WTC11 (cell line): Measurements from ENCODE around the gene PRRC2C. TPM values are rescaled to one million over a fixed set of nuclear protein-coding genes. Genes with fewer than 3 reads are reported as not detected.
"Not testable (repeated sequence)": the region's sequence is repeated elsewhere in the genome, so short reads cannot be mapped to it uniquely, and the experiment has no call there.

ENCODE experiments used
- ATAC-seq: fragments of 200-7000 bp; cut with Tn5 transposase; 2 replicates; pipeline ENCODE4 v1.10.0; 2021; ENCODE audit warnings: mild to moderate bottlenecking, moderate library complexity
- CTCF ChIA-PET: fragments of 300-600 bp; sonication (Branson Sonifier 250); formaldehyde crosslinking; loops from one replicate; lab custom pipeline; 2021; ENCODE audit warnings: antibody characterized with exemption; lab: Charles Lee
- POLR2A ChIA-PET: fragments of 350-600 bp; sonication (Branson Sonifier 250); formaldehyde crosslinking; loops from one replicate; lab custom pipeline; 2021; ENCODE audit warnings: antibody characterized with exemption; lab: Charles Lee
- DNase-seq: peaks from one replicate; pipeline ENCODE4 v3.0.0; 2021; ENCODE audit warnings: low spot score
- H3K27ac Mint-ChIP-seq: 2 replicates; pipeline ENCODE4 v1.8.0; 2021; ENCODE audit warnings: mixed read lengths
- H3K27me3 Mint-ChIP-seq: 2 replicates; pipeline ENCODE4 v1.8.0; 2021; ENCODE audit warnings: low read depth, mild to moderate bottlenecking, moderate library complexity, mixed read lengths
- H3K36me3 Mint-ChIP-seq: 2 replicates; pipeline ENCODE4 v1.8.0; 2021; ENCODE audit warnings: mixed read lengths
- H3K4me1 Mint-ChIP-seq: 2 replicates; pipeline ENCODE4 v1.8.0; 2022; ENCODE audit warnings: mixed read lengths
- H3K4me3 Mint-ChIP-seq: 2 replicates; pipeline ENCODE4 v1.8.0; 2021; ENCODE audit warnings: mild to moderate bottlenecking, moderate library complexity, mixed read lengths
- H3K9me3 Mint-ChIP-seq: 2 replicates; pipeline ENCODE4 v1.8.0; 2021; ENCODE audit warnings: mixed read lengths
- ATF3 ChIP-seq: sonication (generic); formaldehyde crosslinking; conservative IDR thresholded peaks from 2 replicates; pipeline ENCODE4 v1.8.1; 2022; ENCODE audit warnings: mild to moderate bottlenecking, missing genetic modification reagents
- ETV6 ChIP-seq: sonication (generic); formaldehyde crosslinking; IDR thresholded peaks from 2 replicates; pipeline ENCODE4 v1.8.1; 2022; ENCODE audit warnings: mild to moderate bottlenecking, missing genetic modification reagents
- FOXP4 ChIP-seq: sonication (generic); formaldehyde crosslinking; IDR thresholded peaks from 2 replicates; pipeline ENCODE4 v1.8.0; 2022; ENCODE audit warnings: mild to moderate bottlenecking, missing genetic modification reagents
- GRHL2 ChIP-seq: fragments of 250-450 bp; sonication (Bioruptor Pico); IDR thresholded peaks from 2 replicates; pipeline ENCODE4 v1.8.0; 2022; ENCODE audit warnings: mild to moderate bottlenecking, moderate library complexity; ENCODE audit not compliant: insufficient replicate concordance, severe bottlenecking
- IRF2 ChIP-seq: sonication (generic); formaldehyde crosslinking; IDR thresholded peaks from 2 replicates; pipeline ENCODE4 v1.8.0; 2022; ENCODE audit warnings: low read depth, missing genetic modification reagents, borderline replicate concordance
- JAZF1 ChIP-seq: fragments of 250-450 bp; sonication (Bioruptor Pico); IDR thresholded peaks from 2 replicates; pipeline ENCODE4 v1.9.0; 2021; ENCODE audit warnings: moderate library complexity, mild to moderate bottlenecking, inconsistent platforms
- MAX ChIP-seq: sonication (generic); formaldehyde crosslinking; IDR thresholded peaks from 2 replicates; pipeline ENCODE4 v1.8.0; 2022; ENCODE audit warnings: mild to moderate bottlenecking, missing genetic modification reagents
- NFE2L1 ChIP-seq: sonication (generic); formaldehyde crosslinking; IDR thresholded peaks from 2 replicates; pipeline ENCODE4 v1.8.1; 2023; ENCODE audit warnings: missing genetic modification reagents
- RORB ChIP-seq: fragments of 250-450 bp; sonication (Bioruptor Pico); IDR thresholded peaks from 2 replicates; pipeline ENCODE4 v1.9.0; 2021; ENCODE audit warnings: mild to moderate bottlenecking
- TCF7 ChIP-seq: sonication (generic); formaldehyde crosslinking; IDR thresholded peaks from 2 replicates; pipeline ENCODE4 v1.8.0; 2022; ENCODE audit warnings: mild to moderate bottlenecking, low read depth, missing genetic modification reagents, moderate library complexity
- TEAD4 ChIP-seq: sonication (generic); formaldehyde crosslinking; IDR thresholded peaks from 2 replicates; pipeline ENCODE4 v1.8.0; 2022; ENCODE audit warnings: mild to moderate bottlenecking, missing genetic modification reagents
- ZBTB21 ChIP-seq: sonication (generic); formaldehyde crosslinking; IDR thresholded peaks from 2 replicates; pipeline ENCODE4 v1.8.1; 2023; ENCODE audit warnings: mild to moderate bottlenecking, missing genetic modification reagents, borderline replicate concordance
- ZMAT4 ChIP-seq: fragments of 250-450 bp; sonication (Bioruptor Pico); IDR thresholded peaks from 2 replicates; pipeline ENCODE4 v1.9.0; 2021; ENCODE audit warnings: mild to moderate bottlenecking
- ZNF263 ChIP-seq: sonication (generic); formaldehyde crosslinking; IDR thresholded peaks from 2 replicates; pipeline ENCODE4 v1.8.1; 2022; ENCODE audit warnings: low read depth, mild to moderate bottlenecking, moderate library complexity, missing genetic modification reagents
- ZNF416 ChIP-seq: fragments of 250-450 bp; sonication (Bioruptor Pico); IDR thresholded peaks from 2 replicates; pipeline ENCODE4 v1.9.0; 2021; ENCODE audit warnings: mild to moderate bottlenecking, inconsistent platforms
- total RNA-seq: library from RNA; stranded (reverse); gene quantifications from 3 replicates; pipeline ENCODE4 v1.2.3, GENCODE V29; 2021
- TF ChIP-seq, protein P1 (sequence below): sonication (generic); formaldehyde crosslinking; conservative IDR thresholded peaks from 2 replicates; pipeline ENCODE4 v1.8.1; 2023; ENCODE audit warnings: mild to moderate bottlenecking, low read depth, missing genetic modification reagents, moderate library complexity

The PRRC2C gene
- total RNA-seq, 1 experiment from 2014 or later = 236 TPM

- ATAC-seq (peak; percentile 63), DNase-seq (peak; percentile 14)
- Mint-ChIP-seq H3K36me3 (no peaks in the 10 kb centered on the region), H3K9me3 (no peaks in the 10 kb centered on the region), H3K4me1 (peaks cover 16% of the 10 kb centered on the region), H3K27ac (no peak overlapping the region), H3K4me3 (no peak overlapping the region), H3K27me3 (no peaks in the 10 kb centered on the region)
- POLR2A ChIA-PET = no interaction called here
- CTCF ChIA-PET = no interaction called here
- TF ChIP-seq GRHL2 (CRISPR knock-in tag) = no peak
- TF ChIP-seq FOXP4 = no peak
- TF ChIP-seq MAX (CRISPR knock-in tag) = no peak
- no peak for TF ChIP-seq ZMAT4 (CRISPR knock-in tag)
- TF ChIP-seq NFE2L1 (CRISPR knock-in tag) = no peak
- no peak for TF ChIP-seq ETV6 (CRISPR knock-in tag)
Measured at GRCh38 chr1:171600862-171601261, 115.5 kb downstream of the PRRC2C start.

DNA sequence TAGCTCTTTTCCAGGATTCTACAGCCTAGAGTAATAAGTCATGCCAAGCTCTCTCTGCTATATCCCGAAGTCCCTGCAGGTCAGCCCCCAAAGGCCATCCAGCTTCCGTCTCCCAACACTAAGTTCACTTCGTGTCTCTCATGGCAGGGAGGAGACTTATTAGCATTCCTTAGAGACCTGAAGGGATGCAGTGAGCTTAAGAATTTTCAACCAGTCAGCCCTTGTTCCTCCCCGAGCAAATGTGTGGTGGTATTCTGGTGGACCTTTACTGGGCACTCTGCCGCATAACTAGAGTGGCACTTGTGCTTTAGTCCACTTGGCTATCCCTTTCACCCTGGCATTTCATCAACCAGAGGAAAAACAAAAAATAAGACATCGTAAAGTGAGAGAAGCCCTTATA lies 117.7 kb downstream of the PRRC2C start:
- CTCF ChIA-PET = interaction anchor here (0.5 to 1.5 kb wide), 4 partner anchors 11 to 141 kb away, joined by 3 to 8 read pairs (median 4); no protein-coding TSS in a partner anchor
- peak; percentile 60; the same call in 1 of the 2 replicates for ATAC-seq
- H3K36me3 Mint-ChIP-seq, POLR2A ChIA-PET, H3K9me3 Mint-ChIP-seq, H3K4me3 Mint-ChIP-seq, H3K27ac Mint-ChIP-seq, H3K4me1 Mint-ChIP-seq, H3K27me3 Mint-ChIP-seq: not testable (repeated sequence)
- DNase-seq = peak; percentile 13

- no peak overlapping the region for H3K4me3 Mint-ChIP-seq
- H3K36me3 Mint-ChIP-seq = no peaks in the 10 kb centered on the region
- CTCF ChIA-PET = interaction anchor here (0.8 to 1.7 kb wide), 2 partner anchors 14 to 38 kb away, joined by 3 to 6 read pairs; no protein-coding TSS in a partner anchor
- H3K9me3 Mint-ChIP-seq = no peaks in the 10 kb centered on the region
- POLR2A ChIA-PET = interaction anchor here (0.5 kb wide), 1 partner anchor 255 kb away, joined by 4 read pairs; no protein-coding TSS in a partner anchor
- peaks cover 8% of the 10 kb centered on the region for H3K4me1 Mint-ChIP-seq
- no peak for DNase-seq
- ATAC-seq = no peak
- no peaks in the 10 kb centered on the region for H3K27me3 Mint-ChIP-seq
- no peak for TF ChIP-seq JAZF1 (CRISPR knock-in tag)
- H3K27ac Mint-ChIP-seq = no peak overlapping the region
Measured at GRCh38 chr1:171606402-171606941, 121.1 kb downstream of the PRRC2C start.

- H3K9me3 Mint-ChIP-seq = no peaks in the 10 kb centered on the region
- TF ChIP-seq IRF2 (CRISPR knock-in tag) = no peak
- TF ChIP-seq ZNF263 = no peak
- TF ChIP-seq ZBTB21 (CRISPR knock-in tag) = no peak
- TF ChIP-seq ATF3 (CRISPR knock-in tag) = no peak
- TF ChIP-seq TEAD4 = no peak
- TF ChIP-seq RORB = no peak
- TF ChIP-seq ZNF416 (CRISPR knock-in tag) = no peak
- TF ChIP-seq TCF7 (CRISPR knock-in tag) = no peak
- TF ChIP-seq, protein P1, sequence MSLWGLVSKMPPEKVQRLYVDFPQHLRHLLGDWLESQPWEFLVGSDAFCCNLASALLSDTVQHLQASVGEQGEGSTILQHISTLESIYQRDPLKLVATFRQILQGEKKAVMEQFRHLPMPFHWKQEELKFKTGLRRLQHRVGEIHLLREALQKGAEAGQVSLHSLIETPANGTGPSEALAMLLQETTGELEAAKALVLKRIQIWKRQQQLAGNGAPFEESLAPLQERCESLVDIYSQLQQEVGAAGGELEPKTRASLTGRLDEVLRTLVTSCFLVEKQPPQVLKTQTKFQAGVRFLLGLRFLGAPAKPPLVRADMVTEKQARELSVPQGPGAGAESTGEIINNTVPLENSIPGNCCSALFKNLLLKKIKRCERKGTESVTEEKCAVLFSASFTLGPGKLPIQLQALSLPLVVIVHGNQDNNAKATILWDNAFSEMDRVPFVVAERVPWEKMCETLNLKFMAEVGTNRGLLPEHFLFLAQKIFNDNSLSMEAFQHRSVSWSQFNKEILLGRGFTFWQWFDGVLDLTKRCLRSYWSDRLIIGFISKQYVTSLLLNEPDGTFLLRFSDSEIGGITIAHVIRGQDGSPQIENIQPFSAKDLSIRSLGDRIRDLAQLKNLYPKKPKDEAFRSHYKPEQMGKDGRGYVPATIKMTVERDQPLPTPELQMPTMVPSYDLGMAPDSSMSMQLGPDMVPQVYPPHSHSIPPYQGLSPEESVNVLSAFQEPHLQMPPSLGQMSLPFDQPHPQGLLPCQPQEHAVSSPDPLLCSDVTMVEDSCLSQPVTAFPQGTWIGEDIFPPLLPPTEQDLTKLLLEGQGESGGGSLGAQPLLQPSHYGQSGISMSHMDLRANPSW (CRISPR knock-in tag) = no peak
- no peaks in the 10 kb centered on the region for H3K4me1 Mint-ChIP-seq
- DNase-seq = no peak
- CTCF ChIA-PET = no interaction called here
- no peak overlapping the region for H3K27ac Mint-ChIP-seq
- no peaks in the 10 kb centered on the region for H3K27me3 Mint-ChIP-seq
- POLR2A ChIA-PET = no interaction called here
- H3K4me3 Mint-ChIP-seq = no peak overlapping the region
- H3K36me3 Mint-ChIP-seq = no peaks in the 10 kb centered on the region
- ATAC-seq = no peak
Measured at GRCh38 chr1:171610385-171610784, 125.1 kb downstream of the PRRC2C start.
